Activated CD4-positive, alpha-beta T cell treated with anti-CD3 and anti-CD28 coated beads, Interleukin-10, Interleukin-2, amounts not matched to agents 100 ng/mL and 50 ng/mL, durations not matched to agents 16 hours and 8 hours (primary cell): Measurements from ENCODE around the gene SASH1.

Source experiments
- DNase-seq: peaks from one replicate; pipeline ENCODE4 v3.0.0-alpha.2; 2020

Gene SASH1

DNA sequence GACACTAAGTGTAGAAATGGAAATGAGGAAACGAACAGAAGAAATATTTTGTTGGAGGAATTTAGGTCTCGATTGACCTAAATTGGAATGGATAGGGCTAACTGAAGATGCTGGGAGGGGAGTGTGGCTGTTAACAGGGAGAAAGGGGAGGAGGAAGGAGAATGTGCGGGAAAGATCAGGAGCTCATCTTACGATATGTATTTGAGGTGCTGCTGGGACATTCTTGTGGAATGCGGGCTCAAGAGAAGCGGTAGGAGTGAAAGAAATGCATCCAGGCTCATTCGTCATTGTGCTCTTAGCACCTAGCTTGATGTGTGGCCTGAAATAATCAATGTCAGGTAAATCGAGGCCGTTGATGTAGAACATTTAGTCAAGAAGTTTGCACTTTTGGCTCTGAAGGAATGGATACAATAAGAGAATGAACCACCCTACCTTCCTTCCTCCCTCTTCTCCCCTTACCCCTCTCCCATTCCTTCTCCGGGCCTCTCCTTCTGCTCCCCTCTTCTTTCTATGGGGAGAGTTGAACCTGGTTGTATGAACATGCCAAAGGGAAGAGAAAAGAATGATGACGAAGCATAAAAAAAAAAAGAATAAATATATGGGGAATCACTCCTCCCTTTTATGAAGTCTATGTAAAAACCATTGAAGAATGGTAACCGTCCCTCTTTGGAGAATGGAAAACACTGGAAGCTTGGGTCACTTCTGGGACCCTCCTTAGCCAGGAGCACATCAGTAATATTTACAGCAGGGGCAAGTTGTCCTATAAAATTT, 70.9 kb downstream of the SASH1 start:
- no peak for DNase-seq

DNA sequence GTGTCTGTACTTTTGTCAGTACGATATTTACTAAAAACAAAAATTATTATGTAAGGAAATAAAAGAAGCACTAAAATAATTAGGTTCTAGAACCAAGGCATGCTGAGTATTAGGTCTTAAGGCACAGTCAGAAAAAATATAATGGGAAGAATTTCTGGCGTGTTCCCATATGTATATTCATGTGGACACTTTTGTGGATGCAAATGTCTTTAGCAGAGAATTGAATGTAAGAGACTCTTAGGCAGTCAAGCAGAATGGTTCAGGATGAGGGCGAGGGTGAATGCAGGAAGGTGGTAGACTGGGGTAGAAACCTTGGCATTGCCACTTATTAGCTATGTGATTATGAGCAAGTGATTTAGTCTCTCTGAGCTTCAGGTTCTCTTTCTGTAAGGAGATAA, 71.5 kb downstream of the SASH1 start:
- DNase-seq = no peak

DNA sequence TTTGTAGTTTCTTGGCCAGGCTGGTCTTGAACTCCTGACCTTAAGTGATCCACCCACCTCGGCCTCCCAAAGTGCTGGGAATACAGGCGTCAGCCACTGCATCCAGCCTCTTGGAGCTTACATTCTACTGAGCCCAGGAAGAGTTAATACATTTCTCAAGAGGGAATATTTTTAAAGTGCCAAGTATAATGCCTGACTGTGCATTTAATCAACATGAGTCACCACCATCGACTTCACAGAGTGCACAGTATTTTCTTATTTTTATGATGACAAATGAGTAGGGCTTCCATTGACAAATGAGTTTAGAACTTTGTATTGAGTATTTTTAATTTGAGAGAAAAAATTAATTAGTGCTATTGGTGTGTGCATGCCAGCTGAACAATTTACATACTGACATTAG, 72.2 kb downstream of the SASH1 start:
- no peak for DNase-seq

DNA sequence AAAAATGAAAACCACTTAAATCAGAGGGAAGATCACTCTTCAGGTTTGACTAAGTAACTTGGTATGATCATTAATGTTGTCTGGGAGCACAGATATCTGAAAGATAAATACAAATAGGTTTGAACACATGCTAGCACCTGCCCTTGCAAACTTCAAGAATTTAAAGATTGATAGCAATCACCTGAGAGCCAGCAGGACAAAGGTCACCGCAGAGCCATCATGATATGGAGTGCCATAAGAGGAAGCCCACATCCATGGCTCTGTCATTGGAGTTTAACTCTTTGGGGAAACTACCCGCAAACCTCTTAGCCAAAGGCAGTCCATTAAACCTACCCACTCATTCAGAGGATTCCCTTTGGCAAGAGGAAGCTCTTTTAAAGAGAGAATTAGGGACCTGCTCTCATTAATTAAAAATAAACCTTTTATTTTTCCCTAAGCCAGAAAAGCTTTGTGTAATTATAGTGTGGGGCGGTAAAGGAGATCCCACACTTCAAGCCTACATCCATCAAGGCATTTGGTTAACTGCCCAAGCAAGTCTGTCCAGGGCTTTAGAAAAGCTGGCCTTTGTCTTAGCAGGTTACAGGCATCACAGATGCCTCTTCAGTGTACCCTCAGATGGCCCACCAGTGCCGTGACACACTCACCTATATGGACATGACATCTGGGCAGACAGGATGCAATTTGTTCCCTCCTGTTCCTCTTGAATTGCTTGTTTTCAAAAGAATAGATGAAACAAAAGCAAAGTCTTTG, 73.0 kb downstream of the SASH1 start:
- no peak for DNase-seq

DNA sequence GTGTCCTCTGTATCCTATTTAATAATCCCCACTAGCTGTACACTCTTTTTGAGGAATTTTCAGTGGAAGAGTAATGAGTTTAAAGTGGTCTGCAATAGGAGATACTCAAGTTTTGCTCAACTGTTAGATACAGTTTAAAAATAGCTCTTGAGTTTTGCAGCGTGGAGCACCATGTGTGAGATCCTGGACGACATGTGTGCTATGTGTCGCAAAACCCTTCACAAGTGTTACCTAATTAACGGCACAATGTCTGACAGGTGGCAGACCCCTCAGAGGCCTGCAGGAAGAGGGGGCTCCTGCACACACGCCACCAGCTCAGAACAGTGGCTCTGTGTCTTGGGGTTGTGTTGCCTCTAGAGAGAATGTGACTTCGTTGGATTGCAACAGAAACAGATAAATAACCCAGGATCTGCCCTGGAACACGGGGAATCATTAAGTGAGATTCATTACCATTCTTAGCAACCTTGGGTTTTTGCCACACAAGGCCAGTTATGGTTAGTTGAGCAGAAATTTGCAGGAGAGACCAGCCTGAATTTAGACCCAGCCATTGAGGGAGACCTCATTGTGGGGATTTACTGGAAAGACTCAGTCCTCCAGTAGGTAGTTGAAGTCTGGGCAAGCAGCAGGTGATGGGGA, 73.8 kb downstream of the SASH1 start:
- DNase-seq = no peak

DNA sequence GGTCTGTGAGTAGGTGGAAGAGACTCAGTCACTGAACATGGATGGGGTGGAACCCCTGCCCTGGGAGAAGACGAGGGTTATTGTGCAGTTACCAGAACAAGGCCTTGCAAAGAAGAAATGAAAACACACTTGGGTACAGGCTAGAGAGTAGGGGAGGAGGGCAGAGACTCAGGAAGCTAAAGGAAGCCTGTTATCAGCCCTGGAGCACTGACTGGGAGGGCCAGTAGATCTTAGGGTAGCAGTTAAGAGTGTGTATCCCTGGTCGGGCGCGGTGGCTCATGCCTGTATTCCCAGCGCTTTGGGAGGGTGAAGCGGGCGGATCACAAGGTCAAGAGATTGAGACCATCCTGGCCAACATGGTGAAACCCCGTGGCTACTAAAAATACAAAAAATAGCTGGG, 74.4 kb downstream of the SASH1 start:
- no peak for DNase-seq

DNA sequence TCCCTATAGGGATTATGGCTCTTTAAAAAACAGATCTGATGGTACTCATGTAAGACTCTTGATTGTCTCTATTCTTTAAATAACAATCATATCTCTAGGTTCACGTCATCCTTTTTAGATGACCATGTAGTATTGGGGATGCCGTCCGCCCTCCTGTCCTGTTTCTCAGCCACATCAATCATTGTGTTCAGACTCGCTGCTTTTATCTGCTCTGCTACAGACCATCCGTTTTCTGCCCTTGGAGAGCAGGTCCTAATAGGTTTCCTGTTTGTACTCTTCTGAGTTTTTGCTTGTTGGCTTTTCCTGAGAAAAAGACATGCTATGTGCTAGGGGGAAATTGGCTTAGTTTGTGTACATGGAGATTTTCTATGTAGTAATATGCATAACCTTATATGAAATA, 76.8 kb downstream of the SASH1 start:
- DNase-seq = no peak

DNA sequence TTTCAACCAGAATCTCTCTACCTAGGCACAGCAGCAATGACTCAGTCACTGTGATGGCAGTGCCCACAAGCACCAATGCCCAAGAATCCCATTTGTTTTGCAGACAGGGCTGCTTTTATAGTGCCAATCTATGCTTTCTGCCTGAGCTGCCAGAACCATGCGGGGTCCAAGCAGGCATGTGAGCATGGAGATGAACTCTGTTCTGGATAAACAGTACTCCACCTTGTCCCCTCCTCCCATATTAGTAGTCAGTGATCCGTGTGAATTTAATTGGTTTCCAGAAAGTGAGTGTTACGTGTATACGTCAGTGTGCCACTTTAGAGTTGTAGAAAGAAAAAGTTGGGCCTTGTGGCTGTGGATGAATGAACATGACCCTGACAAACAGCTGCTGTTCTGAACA, 79.4 kb downstream of the SASH1 start:
- DNase-seq = no peak

DNA sequence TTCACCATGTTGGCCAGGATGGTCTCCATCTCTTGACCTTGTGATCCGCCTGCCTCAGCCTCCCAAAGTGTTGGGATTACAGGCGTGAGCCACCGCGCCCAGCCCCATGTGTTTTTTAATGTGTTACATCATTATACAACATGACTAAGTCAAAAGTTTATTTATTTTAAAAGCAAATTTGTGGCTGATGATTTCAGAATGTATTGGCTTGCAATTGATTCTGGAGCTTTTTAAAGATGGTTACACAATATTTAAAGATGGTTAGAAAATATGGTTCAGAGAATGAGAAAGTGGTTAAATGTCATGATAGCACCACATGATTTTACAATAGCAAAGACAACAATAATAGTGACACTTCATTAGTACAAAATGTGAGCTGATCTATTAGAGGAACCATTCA, 80.5 kb downstream of the SASH1 start:
- DNase-seq = no peak

DNA sequence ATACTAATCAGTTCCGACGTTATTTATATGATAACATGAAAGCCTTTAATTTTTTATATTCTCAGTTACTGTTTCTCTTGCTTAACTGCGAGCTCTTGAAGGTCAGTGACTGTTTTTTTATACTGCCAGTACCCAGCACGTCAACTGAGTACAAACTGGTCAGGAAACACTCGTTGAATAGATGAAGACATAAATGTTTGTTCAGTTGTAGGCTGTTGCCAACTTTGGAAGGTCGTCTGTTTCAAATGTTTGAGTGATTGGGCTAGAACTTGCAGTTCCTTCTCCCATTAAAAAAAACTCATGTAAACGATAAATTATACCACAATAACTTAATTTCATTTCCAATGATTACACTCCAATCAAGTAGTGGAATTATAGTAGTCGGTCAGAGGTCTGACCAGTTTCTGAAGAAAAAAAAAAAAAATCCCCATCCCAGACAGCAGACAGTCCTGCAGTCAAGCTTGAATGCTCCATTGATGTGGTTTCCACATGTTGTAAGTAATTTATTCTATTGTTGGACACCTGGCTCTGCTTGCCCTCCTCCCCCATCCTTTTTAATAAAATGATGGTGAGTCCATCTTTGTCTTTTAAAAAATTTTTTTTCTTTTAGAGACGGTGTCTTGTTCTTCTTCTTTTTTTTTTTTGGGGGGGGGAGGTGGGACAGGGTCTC, 81.1 kb downstream of the SASH1 start:
- DNase-seq = no peak

DNA sequence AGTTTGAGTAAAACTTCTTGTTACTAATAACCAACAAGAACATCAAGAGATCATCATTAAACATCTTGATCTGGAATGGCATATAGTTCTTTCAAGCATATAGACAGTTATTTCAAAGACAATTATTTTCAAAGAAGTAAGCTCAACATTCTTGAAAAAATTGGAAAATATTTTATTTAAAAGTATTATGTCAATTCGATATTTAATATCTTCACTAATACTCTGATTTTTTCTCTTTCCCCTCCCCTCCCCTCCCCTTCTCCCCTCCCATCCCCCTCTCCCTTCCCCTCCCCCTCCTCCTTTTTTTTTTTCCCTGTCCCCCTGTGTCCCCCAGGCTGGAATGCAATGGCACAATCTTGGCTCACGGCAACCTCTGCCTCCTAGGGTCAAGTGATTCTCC, 82.8 kb downstream of the SASH1 start:
- no peak for DNase-seq

DNA sequence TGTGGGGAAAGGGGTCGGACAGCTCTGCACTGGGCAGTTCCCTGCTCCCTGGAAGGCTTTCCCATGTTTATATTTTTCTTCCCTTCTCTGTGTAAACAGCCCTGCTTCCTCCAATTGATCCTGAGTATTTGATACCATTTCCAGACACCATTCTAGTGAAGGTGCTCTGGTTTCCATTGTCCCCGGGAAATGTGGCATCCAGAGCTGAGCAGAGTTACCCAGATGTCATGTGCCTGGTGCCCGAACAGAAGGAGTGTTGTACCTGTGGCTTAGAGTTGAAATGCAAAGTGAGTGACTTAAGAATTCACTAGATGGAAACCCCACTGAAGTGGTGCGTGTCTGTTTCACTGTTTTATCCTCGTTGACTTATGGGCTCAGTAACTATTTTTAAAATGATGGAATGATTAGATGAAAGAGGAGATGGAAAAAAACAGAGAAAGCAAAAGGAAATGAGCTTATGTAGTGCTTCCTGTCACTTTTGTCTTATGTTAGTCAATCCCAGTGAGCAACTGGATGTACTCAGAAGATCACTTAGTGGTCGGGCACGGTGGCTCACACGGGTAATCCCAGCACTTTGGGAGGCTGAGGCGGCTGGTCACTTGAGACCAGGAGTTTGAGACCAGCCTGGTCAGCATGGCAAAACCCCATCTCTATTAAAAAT, 83.8 kb downstream of the SASH1 start:
- no peak for DNase-seq

DNA sequence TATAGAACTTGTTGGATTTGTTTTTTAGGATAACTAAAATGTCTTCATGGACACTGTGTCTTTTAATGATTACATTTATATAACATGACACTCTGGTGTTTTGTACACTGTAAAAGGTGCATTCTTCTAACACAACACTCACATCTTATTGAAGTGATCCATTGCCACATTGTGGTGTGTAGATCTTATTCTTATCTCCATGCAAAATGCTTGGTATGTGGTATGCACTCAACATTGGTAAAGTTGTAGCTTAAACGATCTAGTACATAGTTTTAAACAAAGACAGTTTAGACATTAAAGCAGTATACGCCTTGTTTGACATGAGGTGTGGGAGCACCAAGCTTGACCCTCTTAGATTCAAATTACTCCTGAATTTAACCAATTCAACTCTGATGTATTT, 84.7 kb downstream of the SASH1 start:
- no peak for DNase-seq

DNA sequence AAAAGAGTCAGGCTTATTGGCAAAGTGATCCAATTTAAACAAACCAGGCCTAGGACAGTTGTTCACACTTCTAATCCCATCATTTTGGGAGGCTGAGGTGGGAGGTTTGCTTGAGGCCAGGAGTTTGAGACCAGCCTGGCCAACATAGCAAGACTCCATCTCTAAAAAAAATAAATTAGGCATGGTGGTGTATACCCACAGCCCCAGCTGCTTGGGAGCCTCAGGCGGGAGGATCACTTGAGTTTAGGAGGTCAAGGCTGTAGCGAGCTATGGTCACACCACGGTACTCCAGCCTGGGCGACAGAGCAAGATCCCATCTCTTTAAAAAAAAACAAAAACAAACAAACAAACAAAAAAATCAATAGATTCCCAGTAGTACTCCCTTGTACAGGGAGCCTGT, 86.8 kb downstream of the SASH1 start:
- no peak for DNase-seq

DNA sequence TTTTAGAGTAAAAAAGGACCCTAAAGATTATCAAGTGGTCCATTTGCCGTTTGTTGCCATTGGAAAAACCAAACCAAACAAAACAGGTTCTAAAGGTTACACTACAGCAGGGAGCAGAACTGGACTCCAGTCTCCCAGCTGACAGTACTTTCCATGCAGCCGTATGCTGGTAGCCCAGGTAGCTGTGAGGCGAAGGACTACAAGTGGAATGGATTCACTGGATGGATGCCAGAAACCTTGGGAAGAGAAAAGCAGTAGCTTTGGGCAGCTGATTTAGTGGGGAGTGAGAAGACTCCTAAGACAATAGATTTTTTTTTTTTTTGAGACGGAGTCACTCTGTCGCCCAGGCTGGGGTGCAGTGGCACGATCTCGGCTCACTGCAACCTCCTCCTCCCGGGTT, 88.3 kb downstream of the SASH1 start:
- DNase-seq = no peak

DNA sequence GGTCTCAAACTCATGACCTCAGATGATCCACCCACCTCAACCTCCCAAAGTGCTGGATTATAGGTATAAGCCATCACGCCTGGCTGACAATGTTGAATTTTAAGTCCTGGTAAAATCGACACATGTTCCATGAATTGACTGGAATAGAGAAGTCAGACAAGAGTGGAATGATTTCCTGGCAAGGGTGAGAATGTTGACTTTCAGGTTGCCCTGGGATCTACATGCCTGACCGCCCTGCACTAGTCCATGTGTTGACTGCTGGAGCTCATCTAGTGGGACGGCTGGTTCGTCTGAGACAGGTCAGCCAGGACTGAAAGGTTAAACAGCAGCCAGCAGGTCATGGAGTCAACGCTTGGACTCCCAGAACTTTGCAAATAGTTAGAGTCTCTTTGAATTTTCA, 88.8 kb downstream of the SASH1 start:
- no peak for DNase-seq

DNA sequence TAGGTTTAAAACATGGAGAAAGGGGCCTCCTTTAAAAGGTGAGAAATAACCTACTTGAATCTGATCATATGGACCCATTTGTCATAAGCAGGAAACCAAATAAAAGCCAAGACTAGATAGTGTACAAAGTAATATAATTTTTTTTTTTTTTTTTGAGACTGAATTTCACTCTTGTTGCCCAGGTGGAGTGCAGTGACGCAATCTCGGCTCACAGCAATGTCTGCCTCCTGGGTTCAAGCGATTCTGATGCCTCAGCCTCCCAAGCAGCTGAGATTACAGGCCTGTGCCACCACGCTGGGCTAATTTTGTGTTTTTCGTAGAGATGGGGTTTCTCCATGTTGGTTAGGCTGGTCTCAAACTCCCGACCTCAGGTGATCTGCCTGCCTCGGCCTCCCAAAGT, 89.2 kb downstream of the SASH1 start:
- DNase-seq = no peak

DNA sequence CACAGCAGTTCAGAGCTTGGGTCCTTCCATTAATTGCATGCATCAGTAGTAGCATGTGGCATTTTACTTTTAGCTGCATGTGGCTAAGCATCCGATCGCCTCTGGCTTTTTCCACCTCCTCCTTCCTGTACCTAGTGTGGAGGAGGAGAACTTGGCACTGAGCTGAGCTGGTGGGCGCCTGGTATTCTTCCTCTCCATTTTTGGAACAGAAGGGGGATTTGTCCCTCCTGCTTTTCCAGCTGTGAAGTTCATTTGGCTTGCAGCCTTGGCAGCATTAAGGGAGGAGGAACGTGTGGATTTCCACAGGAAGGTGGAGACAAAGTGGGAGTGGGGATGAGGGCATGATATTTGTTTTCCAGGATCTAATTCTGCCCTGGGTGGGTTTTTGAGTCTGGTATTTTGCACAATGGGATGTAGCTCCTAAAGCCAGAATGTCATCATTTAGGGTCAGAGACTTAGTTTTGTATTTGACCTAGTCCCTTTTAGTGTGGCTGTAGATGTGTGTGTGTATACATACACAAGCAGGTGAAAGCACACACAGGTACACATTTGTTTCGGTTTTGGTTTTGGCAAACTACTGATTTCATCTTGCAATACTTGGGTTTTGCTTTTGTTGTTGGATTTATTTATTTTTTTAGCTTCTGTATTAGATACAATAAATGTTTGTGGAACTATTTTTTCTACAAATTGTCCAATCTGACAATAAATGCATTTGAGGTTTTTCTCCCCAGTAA, 90.0 kb downstream of the SASH1 start:
- no peak for DNase-seq

DNA sequence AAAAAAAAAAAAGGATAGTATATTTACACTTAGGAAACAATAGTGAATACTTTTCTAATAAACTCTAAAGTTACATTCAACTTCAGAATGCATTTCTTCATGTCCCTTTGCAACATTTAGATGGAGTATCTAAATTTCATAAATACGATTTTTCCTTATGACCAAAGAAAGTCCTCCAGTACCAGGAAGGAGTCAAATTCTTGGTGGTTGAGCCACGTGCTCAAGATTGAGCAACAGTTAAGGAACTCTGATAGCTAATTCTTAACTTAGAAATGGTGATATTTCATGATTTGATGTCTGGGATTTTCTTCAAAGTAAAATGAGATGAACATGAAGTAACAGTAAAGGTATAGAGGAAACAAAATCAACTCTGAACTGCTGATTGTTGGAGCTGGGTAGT, 92.7 kb downstream of the SASH1 start:
- no peak for DNase-seq

DNA sequence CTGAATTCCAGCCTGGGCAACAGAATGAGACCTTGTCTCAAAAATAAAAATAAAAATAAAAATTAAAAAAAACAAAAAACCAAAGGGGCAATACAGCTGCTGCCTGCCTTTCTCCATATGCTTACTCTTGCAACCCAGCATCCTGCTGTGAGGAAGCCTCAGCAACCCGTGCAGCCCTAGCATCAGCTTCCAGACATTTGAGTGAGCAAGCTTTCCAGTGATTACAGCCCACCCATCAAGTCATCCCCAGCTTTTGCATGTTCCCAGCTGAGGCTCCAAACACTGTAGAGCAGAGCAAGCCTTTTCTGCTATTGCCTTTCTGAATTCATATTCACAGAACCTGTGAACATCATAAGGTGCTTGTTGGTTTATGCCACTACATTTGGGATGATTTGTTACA, 93.8 kb downstream of the SASH1 start:
- DNase-seq = no peak

DNA sequence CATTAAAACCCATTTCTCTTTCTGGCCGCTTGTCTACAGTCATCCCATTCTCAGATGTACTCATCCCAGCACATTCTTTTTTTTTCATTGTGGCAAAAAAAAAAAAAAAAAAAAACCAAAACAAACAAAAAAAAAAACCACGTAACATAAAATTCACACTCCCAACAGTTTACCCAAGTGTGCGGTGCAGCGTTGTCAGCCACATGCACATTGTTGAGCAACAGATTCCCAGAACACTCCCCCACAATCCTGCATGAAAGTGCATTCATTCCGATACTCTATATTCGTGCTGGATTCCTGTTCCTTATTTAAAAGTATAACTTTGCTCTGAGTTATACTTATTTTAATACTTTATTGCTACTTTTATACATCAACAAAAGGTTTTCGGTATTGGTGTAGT, 96.0 kb downstream of the SASH1 start:
- DNase-seq = no peak

DNA sequence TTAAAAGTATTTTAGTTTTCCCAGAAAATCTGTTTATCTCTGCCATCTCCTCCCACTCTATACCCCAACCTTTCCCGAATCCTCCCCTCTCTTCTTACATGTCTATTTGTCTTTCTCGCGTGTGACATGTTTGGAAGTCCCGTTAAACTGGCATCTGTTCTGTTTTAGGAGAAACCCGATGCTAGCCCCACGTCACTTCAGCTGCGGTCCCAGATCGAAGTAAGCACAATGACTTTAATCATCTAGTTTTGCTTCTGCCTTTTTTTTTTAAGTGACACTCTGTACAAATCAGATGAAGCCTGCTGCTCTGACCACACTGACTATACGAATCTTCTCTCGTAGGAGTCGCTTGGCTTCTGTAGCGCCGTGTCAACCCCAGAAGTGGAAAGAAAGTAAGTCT, 97.4 kb downstream of the SASH1 start:
- DNase-seq = no peak
